ENCODE results near the gene AP5S1.

GRCh38 chr20:3801846-3802245 is 18.5 kb upstream of the AP5S1 start:
- TF ChIP-seq HDAC1 (CRISPR knock-in tag; IDR thresholded peaks at IDR 0.05) (no peak), YEATS4 (CRISPR knock-in tag; IDR thresholded peaks at IDR 0.05; ENCODE audit: borderline replicate concordance) (no peak), ZNF101 (CRISPR knock-in tag; IDR thresholded peaks at IDR 0.05; ENCODE audit: borderline replicate concordance, low read depth) (no peak), HNRNPL (IDR thresholded peaks at IDR 0.05; ENCODE audit: low read depth, low read length) (no peak), TIGD3 (CRISPR knock-in tag; IDR thresholded peaks at IDR 0.05; ENCODE audit: borderline replicate concordance) (no peak), RNF2 (conservative IDR thresholded peaks at IDR 0.05; ENCODE audit: low read depth) (no peak), SP1 (IDR thresholded peaks at IDR 0.05) (no peak), SP1 (CRISPR knock-in tag; IDR thresholded peaks at IDR 0.05) (no peak), IKZF4 (CRISPR knock-in tag; IDR thresholded peaks at IDR 0.05; ENCODE audit: borderline replicate concordance, low read depth, not compliant biosample characterization) (no peak)

All from HepG2 (cell line).